GM23338 (cell line): ENCODE measurements around the gene CDC25B. TPM values are rescaled to one million over a fixed set of nuclear protein-coding genes. Genes with fewer than 3 reads are reported as not detected.

Experiments used
- ATAC-seq: fragments of 200-7000 bp; cut with Tn5 transposase; 3 replicates; pipeline ENCODE4 v1.9.1; 2020
- DNase-seq: peaks from one replicate; pipeline ENCODE4 v3.0.0-alpha.2; 2015; ENCODE audit warnings: low spot score
- H2AFZ ChIP-seq: fragments of 200-600 bp; sonication (generic); 2 replicates; pipeline ENCODE4 v1.8.0; 2016; ENCODE audit warnings: antibody characterized with exemption, mild to moderate bottlenecking, moderate library complexity
- H3F3A ChIP-seq: fragments of 200-600 bp; sonication (generic); replicated peaks from 2 replicates; pipeline ENCODE4 v1.8.0; 2017; ENCODE audit warnings: antibody characterized with exemption, mixed run types, low read depth
- H3K27ac ChIP-seq: fragments of 200-600 bp; sonication (generic); 2 replicates; pipeline ENCODE4 v1.6.1; 2016; ENCODE audit warnings: low read depth
- H3K27me3 ChIP-seq: fragments of 200-600 bp; sonication (generic); 2 replicates; pipeline ENCODE4 v1.8.0; 2016; ENCODE audit warnings: mild to moderate bottlenecking, mixed run types, moderate library complexity; ENCODE audit not compliant: insufficient read depth
- H3K36me3 ChIP-seq: fragments of 200-600 bp; sonication (generic); 2 replicates; pipeline ENCODE4 v1.8.0; 2016; ENCODE audit warnings: mild to moderate bottlenecking; ENCODE audit not compliant: insufficient read depth
- H3K4me1 ChIP-seq: fragments of 200-600 bp; sonication (generic); 2 replicates; pipeline ENCODE4 v1.8.0; 2016; ENCODE audit warnings: mild to moderate bottlenecking, moderate library complexity; ENCODE audit not compliant: insufficient read depth
- H3K4me2 ChIP-seq: fragments of 200-600 bp; sonication (generic); 2 replicates; pipeline ENCODE4 v1.7.1; 2017; ENCODE audit warnings: mixed run types
- H3K4me3 ChIP-seq: fragments of 200-600 bp; sonication (generic); 2 replicates; pipeline ENCODE4 v1.6.1; 2016; ENCODE audit warnings: mixed run types
- H3K79me2 ChIP-seq: fragments of 200-600 bp; sonication (generic); replicated peaks from 2 replicates; pipeline ENCODE4 v1.8.0; 2017; ENCODE audit warnings: mild to moderate bottlenecking; ENCODE audit not compliant: insufficient read depth
- H3K9me2 ChIP-seq: fragments of 200-600 bp; sonication (generic); 2 replicates; pipeline ENCODE4 v1.8.0; 2017; ENCODE audit not compliant: insufficient read depth
- H4K20me1 ChIP-seq: fragments of 200-600 bp; sonication (generic); replicated peaks from 2 replicates; pipeline ENCODE4 v1.8.0; 2017; ENCODE audit warnings: mild to moderate bottlenecking; ENCODE audit not compliant: insufficient read depth
- H3K27ac Mint-ChIP-seq: 2 replicates; pipeline ENCODE4 v1.8.0; 2020; ENCODE audit warnings: inconsistent platforms, mild to moderate bottlenecking, moderate library complexity, mixed read lengths
- H3K27me3 Mint-ChIP-seq: 3 replicates; pipeline ENCODE4 v1.8.0; 2022; ENCODE audit warnings: low read depth, mild to moderate bottlenecking, moderate library complexity, mixed read lengths, inconsistent platforms; ENCODE audit not compliant: insufficient read depth, poor library complexity
- H3K36me3 Mint-ChIP-seq: 3 replicates; pipeline ENCODE4 v1.8.0; 2021; ENCODE audit warnings: low read depth, mild to moderate bottlenecking, inconsistent platforms, moderate library complexity, mixed read lengths
- H3K4me1 Mint-ChIP-seq: 3 replicates; pipeline ENCODE4 v1.8.0; 2020; ENCODE audit warnings: mild to moderate bottlenecking, inconsistent platforms, mixed read lengths
- H3K4me3 Mint-ChIP-seq: 3 replicates; pipeline ENCODE4 v1.8.0; 2021; ENCODE audit warnings: moderate library complexity, mild to moderate bottlenecking, inconsistent platforms, mixed read lengths
- H3K9me3 Mint-ChIP-seq: 3 replicates; pipeline ENCODE4 v1.8.0; 2020; ENCODE audit warnings: moderate library complexity, mild to moderate bottlenecking, inconsistent platforms, mixed read lengths
- CREB1 ChIP-seq: fragments of 250-450 bp; sonication (Bioruptor Pico); IDR thresholded peaks from 2 replicates; pipeline ENCODE4 v1.5.0; 2020; ENCODE audit warnings: low read depth, mild to moderate bottlenecking, moderate library complexity
- EZH2 ChIP-seq: fragments of 200-600 bp; sonication (generic); IDR thresholded peaks from one replicate; pipeline ENCODE4 v1.8.0; 2017; ENCODE audit warnings: antibody characterized with exemption, mild to moderate bottlenecking, low read depth; ENCODE audit not compliant: unreplicated experiment
- EZH2phosphoT487 ChIP-seq: fragments of 200-600 bp; sonication (generic); IDR thresholded peaks from one replicate; pipeline ENCODE4 v1.8.1; 2018; ENCODE audit warnings: antibody characterized with exemption; ENCODE audit not compliant: unreplicated experiment
- JUNB ChIP-seq: IDR thresholded peaks from one replicate; pipeline ENCODE4 v1.6.1; 2016; ENCODE audit warnings: antibody characterized with exemption; ENCODE audit not compliant: unreplicated experiment
- NANOG ChIP-seq: IDR thresholded peaks from 2 replicates; pipeline ENCODE4 v1.6.1; 2016; ENCODE audit warnings: antibody characterized with exemption, borderline replicate concordance
- POLR2AphosphoS5 ChIP-seq: IDR thresholded peaks from 2 replicates; pipeline ENCODE4 v1.6.1; 2016; ENCODE audit warnings: antibody characterized with exemption, low read depth
- STAT1 ChIP-seq: IDR thresholded peaks from one replicate; pipeline ENCODE4 v1.6.1; 2016; ENCODE audit warnings: antibody characterized with exemption; ENCODE audit not compliant: unreplicated experiment
- ZNF114 ChIP-seq: fragments of 250-450 bp; sonication (Bioruptor Pico); IDR thresholded peaks from 2 replicates; pipeline ENCODE4 v1.5.0; 2020; ENCODE audit warnings: mild to moderate bottlenecking, moderate library complexity
- ZNF331 ChIP-seq: fragments of 250-450 bp; sonication (Bioruptor Pico); IDR thresholded peaks from 2 replicates; pipeline ENCODE4 v1.5.0; 2020; ENCODE audit warnings: low read depth, mild to moderate bottlenecking, moderate library complexity
- polyA plus RNA-seq: library from polyadenylated mRNA; unstranded; fragments of >200 nt; fragmentation: Nextera tagmentation; extraction: Ambion mirVana; gene quantifications from 2 replicates; pipeline ENCODE4 v1.2.1, GENCODE V29; 2016
- total RNA-seq: library from RNA; depleted of rRNA; stranded (reverse); fragments of >200 nt; shearing (Covaris generic); gene quantifications from 2 replicates; pipeline ENCODE4 v1.2.3, GENCODE V29; 2014
- TF ChIP-seq, protein P1 (sequence below): IDR thresholded peaks from one replicate; pipeline ENCODE4 v1.6.1; 2018; ENCODE audit warnings: antibody characterized with exemption; ENCODE audit not compliant: unreplicated experiment
- TF ChIP-seq, protein P2 (sequence below), 2 experiments: fragments of 200-600 bp in 1 of 2; sonication (generic) in 1 of 2; conservative IDR thresholded peaks; 2 replicates each; pipeline versions ENCODE4 v1.5.1 to v1.6.1; 2016 to 2017; ENCODE audit warnings: antibody characterized with exemption in 2 of 2, low read depth in 2 of 2, mild to moderate bottlenecking in 2 of 2, moderate library complexity in 1 of 2
- TF ChIP-seq, protein P3 (sequence below): fragments of 250-450 bp; sonication (Bioruptor Pico); IDR thresholded peaks from 2 replicates; pipeline ENCODE4 v1.5.0; 2020; ENCODE audit warnings: mild to moderate bottlenecking, moderate library complexity
- TF ChIP-seq, protein P4 (sequence below): IDR thresholded peaks from 2 replicates; pipeline ENCODE4 v1.6.1; 2016; ENCODE audit warnings: antibody characterized with exemption

CDC25B gene
- total and polyA plus RNA-seq, 2 experiments from 2014 or later, result 10.5 to 33.0 TPM

DNA sequence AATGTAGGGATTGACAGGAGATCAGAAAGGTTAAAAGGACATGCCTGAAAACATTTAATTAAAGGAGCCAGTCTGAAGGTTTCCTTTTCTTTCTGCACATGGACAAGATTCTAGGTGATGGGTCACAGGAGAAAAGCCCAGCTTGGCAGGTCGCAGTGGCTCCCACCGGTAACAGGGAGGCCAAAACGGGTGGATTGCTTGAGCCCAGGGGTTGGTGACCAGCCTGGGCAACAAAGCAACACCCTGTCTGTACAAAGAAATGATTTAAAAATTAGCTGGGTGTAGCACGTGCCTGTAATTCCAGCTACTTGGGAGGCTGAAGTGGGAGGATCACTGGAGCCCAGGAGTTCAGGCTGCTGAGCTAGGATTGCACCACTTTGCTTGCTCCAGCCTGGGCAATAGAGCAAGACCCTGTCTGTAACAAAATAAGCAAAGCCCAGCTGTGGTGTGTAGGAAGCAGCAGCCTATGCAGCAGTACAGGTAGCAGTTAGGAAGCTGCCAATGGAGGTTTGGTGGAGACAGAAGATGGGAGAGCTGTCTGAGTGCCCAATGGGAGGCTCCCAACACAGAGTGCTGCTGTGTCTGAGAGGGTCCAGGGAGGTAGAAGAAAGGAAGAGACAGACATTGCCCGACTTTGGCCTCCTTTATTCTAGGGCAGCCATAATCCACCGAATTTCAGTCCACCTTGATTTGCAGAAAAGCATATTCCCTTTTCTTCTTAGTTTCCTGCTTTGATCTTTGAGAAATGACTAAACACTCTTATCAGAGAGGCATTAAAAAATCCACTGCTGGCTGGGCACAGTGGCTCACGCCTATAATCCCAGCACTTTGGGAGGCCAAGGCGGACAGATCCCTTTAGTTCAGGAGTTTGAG lies 17.1 kb downstream of the CDC25B start:
- H2AFZ ChIP-seq, result no peak overlapping the region
- H3K9me3 Mint-ChIP-seq, result no peaks in the 10 kb centered on the region; the same call in 2 of the 3 replicates

More for the DNA sequence above, 17.1 kb downstream of the CDC25B start:
- Histone ChIP-seq H3K79me2 (no peaks in the 10 kb centered on the region), H3K9me2 (no peaks in the 10 kb centered on the region), H3K4me1 (peaks cover 12% of the 10 kb centered on the region), H3F3A (no peaks in the 10 kb centered on the region), H3K4me2 (no peak overlapping the region), H4K20me1 (no peaks in the 10 kb centered on the region), H3K27me3 (no peaks in the 10 kb centered on the region), H3K4me3 (no peak overlapping the region), H3K36me3 (no peaks in the 10 kb centered on the region), H3K27ac (no peak overlapping the region)
- DNase-seq, result no peak
- TF ChIP-seq EZH2 (no peak), POLR2AphosphoS5 (no peak), CREB1 (CRISPR knock-in tag) (no peak), ZNF331 (CRISPR knock-in tag) (no peak), JUNB (no peak), NANOG (no peak), STAT1 (no peak), ZNF114 (no peak), EZH2phosphoT487 (no peak)
- TF ChIP-seq, protein P1, sequence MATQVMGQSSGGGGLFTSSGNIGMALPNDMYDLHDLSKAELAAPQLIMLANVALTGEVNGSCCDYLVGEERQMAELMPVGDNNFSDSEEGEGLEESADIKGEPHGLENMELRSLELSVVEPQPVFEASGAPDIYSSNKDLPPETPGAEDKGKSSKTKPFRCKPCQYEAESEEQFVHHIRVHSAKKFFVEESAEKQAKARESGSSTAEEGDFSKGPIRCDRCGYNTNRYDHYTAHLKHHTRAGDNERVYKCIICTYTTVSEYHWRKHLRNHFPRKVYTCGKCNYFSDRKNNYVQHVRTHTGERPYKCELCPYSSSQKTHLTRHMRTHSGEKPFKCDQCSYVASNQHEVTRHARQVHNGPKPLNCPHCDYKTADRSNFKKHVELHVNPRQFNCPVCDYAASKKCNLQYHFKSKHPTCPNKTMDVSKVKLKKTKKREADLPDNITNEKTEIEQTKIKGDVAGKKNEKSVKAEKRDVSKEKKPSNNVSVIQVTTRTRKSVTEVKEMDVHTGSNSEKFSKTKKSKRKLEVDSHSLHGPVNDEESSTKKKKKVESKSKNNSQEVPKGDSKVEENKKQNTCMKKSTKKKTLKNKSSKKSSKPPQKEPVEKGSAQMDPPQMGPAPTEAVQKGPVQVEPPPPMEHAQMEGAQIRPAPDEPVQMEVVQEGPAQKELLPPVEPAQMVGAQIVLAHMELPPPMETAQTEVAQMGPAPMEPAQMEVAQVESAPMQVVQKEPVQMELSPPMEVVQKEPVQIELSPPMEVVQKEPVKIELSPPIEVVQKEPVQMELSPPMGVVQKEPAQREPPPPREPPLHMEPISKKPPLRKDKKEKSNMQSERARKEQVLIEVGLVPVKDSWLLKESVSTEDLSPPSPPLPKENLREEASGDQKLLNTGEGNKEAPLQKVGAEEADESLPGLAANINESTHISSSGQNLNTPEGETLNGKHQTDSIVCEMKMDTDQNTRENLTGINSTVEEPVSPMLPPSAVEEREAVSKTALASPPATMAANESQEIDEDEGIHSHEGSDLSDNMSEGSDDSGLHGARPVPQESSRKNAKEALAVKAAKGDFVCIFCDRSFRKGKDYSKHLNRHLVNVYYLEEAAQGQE, result no peak
- TF ChIP-seq, protein P2, sequence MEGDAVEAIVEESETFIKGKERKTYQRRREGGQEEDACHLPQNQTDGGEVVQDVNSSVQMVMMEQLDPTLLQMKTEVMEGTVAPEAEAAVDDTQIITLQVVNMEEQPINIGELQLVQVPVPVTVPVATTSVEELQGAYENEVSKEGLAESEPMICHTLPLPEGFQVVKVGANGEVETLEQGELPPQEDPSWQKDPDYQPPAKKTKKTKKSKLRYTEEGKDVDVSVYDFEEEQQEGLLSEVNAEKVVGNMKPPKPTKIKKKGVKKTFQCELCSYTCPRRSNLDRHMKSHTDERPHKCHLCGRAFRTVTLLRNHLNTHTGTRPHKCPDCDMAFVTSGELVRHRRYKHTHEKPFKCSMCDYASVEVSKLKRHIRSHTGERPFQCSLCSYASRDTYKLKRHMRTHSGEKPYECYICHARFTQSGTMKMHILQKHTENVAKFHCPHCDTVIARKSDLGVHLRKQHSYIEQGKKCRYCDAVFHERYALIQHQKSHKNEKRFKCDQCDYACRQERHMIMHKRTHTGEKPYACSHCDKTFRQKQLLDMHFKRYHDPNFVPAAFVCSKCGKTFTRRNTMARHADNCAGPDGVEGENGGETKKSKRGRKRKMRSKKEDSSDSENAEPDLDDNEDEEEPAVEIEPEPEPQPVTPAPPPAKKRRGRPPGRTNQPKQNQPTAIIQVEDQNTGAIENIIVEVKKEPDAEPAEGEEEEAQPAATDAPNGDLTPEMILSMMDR (conservative IDR thresholded peaks at IDR 0.05; ENCODE audit: low read depth in 2 of 2), result no peak
- TF ChIP-seq, protein P3, sequence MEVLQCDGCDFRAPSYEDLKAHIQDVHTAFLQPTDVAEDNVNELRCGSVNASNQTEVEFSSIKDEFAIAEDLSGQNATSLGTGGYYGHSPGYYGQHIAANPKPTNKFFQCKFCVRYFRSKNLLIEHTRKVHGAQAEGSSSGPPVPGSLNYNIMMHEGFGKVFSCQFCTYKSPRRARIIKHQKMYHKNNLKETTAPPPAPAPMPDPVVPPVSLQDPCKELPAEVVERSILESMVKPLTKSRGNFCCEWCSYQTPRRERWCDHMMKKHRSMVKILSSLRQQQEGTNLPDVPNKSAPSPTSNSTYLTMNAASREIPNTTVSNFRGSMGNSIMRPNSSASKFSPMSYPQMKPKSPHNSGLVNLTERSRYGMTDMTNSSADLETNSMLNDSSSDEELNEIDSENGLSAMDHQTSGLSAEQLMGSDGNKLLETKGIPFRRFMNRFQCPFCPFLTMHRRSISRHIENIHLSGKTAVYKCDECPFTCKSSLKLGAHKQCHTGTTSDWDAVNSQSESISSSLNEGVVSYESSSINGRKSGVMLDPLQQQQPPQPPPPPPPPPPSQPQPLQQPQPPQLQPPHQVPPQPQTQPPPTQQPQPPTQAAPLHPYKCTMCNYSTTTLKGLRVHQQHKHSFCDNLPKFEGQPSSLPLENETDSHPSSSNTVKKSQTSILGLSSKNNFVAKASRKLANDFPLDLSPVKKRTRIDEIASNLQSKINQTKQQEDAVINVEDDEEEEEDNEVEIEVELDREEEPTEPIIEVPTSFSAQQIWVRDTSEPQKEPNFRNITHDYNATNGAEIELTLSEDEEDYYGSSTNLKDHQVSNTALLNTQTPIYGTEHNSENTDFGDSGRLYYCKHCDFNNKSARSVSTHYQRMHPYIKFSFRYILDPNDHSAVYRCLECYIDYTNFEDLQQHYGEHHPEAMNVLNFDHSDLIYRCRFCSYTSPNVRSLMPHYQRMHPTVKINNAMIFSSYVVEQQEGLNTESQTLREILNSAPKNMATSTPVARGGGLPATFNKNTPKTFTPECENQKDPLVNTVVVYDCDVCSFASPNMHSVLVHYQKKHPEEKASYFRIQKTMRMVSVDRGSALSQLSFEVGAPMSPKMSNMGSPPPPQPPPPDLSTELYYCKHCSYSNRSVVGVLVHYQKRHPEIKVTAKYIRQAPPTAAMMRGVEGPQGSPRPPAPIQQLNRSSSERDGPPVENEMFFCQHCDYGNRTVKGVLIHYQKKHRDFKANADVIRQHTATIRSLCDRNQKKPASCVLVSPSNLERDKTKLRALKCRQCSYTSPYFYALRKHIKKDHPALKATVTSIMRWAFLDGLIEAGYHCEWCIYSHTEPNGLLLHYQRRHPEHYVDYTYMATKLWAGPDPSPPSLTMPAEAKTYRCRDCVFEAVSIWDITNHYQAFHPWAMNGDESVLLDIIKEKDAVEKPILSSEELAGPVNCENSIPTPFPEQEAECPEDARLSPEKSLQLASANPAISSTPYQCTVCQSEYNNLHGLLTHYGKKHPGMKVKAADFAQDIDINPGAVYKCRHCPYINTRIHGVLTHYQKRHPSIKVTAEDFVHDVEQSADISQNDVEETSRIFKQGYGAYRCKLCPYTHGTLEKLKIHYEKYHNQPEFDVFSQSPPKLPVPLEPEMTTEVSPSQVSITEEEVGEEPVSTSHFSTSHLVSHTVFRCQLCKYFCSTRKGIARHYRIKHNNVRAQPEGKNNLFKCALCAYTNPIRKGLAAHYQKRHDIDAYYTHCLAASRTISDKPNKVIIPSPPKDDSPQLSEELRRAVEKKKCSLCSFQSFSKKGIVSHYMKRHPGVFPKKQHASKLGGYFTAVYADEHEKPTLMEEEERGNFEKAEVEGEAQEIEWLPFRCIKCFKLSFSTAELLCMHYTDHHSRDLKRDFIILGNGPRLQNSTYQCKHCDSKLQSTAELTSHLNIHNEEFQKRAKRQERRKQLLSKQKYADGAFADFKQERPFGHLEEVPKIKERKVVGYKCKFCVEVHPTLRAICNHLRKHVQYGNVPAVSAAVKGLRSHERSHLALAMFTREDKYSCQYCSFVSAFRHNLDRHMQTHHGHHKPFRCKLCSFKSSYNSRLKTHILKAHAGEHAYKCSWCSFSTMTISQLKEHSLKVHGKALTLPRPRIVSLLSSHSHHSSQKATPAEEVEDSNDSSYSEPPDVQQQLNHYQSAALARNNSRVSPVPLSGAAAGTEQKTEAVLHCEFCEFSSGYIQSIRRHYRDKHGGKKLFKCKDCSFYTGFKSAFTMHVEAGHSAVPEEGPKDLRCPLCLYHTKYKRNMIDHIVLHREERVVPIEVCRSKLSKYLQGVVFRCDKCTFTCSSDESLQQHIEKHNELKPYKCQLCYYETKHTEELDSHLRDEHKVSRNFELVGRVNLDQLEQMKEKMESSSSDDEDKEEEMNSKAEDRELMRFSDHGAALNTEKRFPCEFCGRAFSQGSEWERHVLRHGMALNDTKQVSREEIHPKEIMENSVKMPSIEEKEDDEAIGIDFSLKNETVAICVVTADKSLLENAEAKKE (CRISPR knock-in tag), result no peak
- TF ChIP-seq, protein P4, sequence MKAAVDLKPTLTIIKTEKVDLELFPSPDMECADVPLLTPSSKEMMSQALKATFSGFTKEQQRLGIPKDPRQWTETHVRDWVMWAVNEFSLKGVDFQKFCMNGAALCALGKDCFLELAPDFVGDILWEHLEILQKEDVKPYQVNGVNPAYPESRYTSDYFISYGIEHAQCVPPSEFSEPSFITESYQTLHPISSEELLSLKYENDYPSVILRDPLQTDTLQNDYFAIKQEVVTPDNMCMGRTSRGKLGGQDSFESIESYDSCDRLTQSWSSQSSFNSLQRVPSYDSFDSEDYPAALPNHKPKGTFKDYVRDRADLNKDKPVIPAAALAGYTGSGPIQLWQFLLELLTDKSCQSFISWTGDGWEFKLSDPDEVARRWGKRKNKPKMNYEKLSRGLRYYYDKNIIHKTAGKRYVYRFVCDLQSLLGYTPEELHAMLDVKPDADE, result no peak
- H3K4me1 Mint-ChIP-seq, result peaks cover 15% of the 10 kb centered on the region
- ATAC-seq, result no peak
- no peak overlapping the region for H3K27ac Mint-ChIP-seq
- peaks cover 7% of the 10 kb centered on the region for H3K27me3 Mint-ChIP-seq
- H3K36me3 Mint-ChIP-seq, result no peaks in the 10 kb centered on the region; the same call in 2 of the 3 replicates
- H3K4me3 Mint-ChIP-seq, result no peak overlapping the region
